ENCODE results near the gene SEPTIN8. TPM values are rescaled to one million over a fixed set of nuclear protein-coding genes. Genes with fewer than 3 reads are reported as not detected.

SEPTIN8 gene
- polyA plus RNA-seq, 1 donor (not counting 4 experiments of a cell fraction or from before 2014, with no cell fraction given): 46.4 TPM

DNA sequence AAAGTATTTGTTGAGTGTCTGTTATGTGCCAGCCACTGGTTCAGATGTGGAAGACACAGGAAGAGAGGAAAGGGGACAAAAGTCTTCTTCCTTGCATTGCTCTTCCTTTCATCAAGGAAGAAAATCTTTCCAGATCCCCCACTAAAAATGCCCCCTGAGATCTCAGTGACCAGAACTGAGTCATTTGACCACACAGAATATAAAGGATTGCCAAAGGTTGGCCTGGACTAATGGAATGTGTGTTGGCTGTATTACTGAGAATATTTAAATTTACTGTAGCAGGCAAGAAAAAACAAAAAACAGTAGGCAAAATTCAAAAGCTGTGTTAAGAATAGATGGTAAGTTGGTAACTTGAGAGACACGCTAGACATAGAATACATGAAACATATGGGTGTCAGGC, 10.0 kb upstream of the SEPTIN8 start:
- no peak for FAIRE-seq
- no peak overlapping the region for H2AFZ ChIP-seq (ENCODE audit: control insufficient read depth, low read length)
- H3K27me3 ChIP-seq (ENCODE audit: control insufficient read depth, extremely low read depth, insufficient read depth, low read length): no peaks in the 10 kb centered on the region
- no peak overlapping the region for H3K4me2 ChIP-seq (ENCODE audit: control insufficient read depth, extremely low read depth, insufficient read depth, low read depth, low read length)
- no peak overlapping the region for H3K27ac ChIP-seq (ENCODE audit: control insufficient read depth, insufficient read depth, low read length)
- no peak for DNase-seq (ENCODE audit: low read depth, low spot score)
- no peak overlapping the region for H3K9ac ChIP-seq (ENCODE audit: control insufficient read depth, extremely low read depth, insufficient read depth, low read length)
- H3K4me1 ChIP-seq (ENCODE audit: control insufficient read depth, extremely low read depth, insufficient read depth, low read length): peaks cover 13% of the 10 kb centered on the region
- no peaks in the 10 kb centered on the region for H3K9me3 ChIP-seq (ENCODE audit: control insufficient read depth, low read depth, low read length)
- no peaks in the 10 kb centered on the region for H4K20me1 ChIP-seq (ENCODE audit: control insufficient read depth, extremely low read depth, insufficient read depth, low read length)
- no peaks in the 10 kb centered on the region for H3K79me2 ChIP-seq (ENCODE audit: control insufficient read depth, insufficient read depth, low read length)
- H3K9me1 ChIP-seq (ENCODE audit: control insufficient read depth, extremely low read depth, insufficient read depth, low read length): no peaks in the 10 kb centered on the region
- no peaks in the 10 kb centered on the region for H3K36me3 ChIP-seq (ENCODE audit: control insufficient read depth in 2 of 2, extremely low read depth in 1 of 2, insufficient read depth in 2 of 2, low read length in 2 of 2)
- H3K4me3 ChIP-seq (ENCODE audit: control insufficient read depth in 2 of 3, extremely low read depth in 1 of 3, insufficient read depth in 2 of 3, low read depth in 1 of 3, low read length in 3 of 3): no peak overlapping the region
- dilution Hi-C loops (cut with MboI; ENCODE audit: extremely low pct_ligation_motif_present, low sequenced_read_pairs): no loop called here
- TF ChIP-seq EZH2 (IDR thresholded peaks at IDR 0.05; ENCODE audit: low read length): no peak
- TF ChIP-seq, protein P1, sequence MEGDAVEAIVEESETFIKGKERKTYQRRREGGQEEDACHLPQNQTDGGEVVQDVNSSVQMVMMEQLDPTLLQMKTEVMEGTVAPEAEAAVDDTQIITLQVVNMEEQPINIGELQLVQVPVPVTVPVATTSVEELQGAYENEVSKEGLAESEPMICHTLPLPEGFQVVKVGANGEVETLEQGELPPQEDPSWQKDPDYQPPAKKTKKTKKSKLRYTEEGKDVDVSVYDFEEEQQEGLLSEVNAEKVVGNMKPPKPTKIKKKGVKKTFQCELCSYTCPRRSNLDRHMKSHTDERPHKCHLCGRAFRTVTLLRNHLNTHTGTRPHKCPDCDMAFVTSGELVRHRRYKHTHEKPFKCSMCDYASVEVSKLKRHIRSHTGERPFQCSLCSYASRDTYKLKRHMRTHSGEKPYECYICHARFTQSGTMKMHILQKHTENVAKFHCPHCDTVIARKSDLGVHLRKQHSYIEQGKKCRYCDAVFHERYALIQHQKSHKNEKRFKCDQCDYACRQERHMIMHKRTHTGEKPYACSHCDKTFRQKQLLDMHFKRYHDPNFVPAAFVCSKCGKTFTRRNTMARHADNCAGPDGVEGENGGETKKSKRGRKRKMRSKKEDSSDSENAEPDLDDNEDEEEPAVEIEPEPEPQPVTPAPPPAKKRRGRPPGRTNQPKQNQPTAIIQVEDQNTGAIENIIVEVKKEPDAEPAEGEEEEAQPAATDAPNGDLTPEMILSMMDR (optimal IDR thresholded peaks at IDR 0.05 in 1 of 3, IDR thresholded peaks at IDR 0.05 in 1 of 3, conservative IDR thresholded peaks at IDR 0.05 in 1 of 3; ENCODE audit: extremely low read depth in 1 of 3, insufficient read depth in 2 of 3, low read length in 3 of 3): no peak

DNA sequence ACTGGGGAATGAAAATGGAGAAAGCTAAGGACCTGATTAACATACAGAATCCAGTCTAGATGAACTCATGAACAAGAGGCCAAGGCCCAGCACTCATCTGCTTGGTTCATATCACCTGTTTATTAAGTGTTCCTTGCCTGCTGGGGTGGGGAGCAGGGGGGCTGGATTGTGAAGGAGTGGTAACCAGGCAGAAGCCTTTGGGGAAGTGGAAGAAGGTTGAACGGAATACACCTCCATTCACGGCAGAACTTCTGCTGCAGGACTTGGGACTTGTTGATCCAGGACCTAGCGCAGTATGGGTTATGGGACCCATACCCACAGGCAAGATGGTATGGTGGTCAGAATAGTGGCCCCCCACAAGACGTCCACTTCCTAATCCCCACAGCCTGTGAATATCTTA, 8.8 kb upstream of the SEPTIN8 start:
- Histone ChIP-seq H3K4me1 (ENCODE audit: control insufficient read depth, extremely low read depth, insufficient read depth, low read length) (peaks cover 16% of the 10 kb centered on the region), H3K9me1 (ENCODE audit: control insufficient read depth, extremely low read depth, insufficient read depth, low read length) (no peaks in the 10 kb centered on the region), H3K36me3 (ENCODE audit: control insufficient read depth in 2 of 2, extremely low read depth in 1 of 2, insufficient read depth in 2 of 2, low read length in 2 of 2) (no peaks in the 10 kb centered on the region), H3K4me3 (ENCODE audit: control insufficient read depth in 2 of 3, extremely low read depth in 1 of 3, insufficient read depth in 2 of 3, low read depth in 1 of 3, low read length in 3 of 3) (no peak overlapping the region), H3K27me3 (ENCODE audit: control insufficient read depth, extremely low read depth, insufficient read depth, low read length) (no peaks in the 10 kb centered on the region), H3K79me2 (ENCODE audit: control insufficient read depth, insufficient read depth, low read length) (no peaks in the 10 kb centered on the region), H2AFZ (ENCODE audit: control insufficient read depth, low read length) (no peak overlapping the region), H3K9me3 (ENCODE audit: control insufficient read depth, low read depth, low read length) (no peaks in the 10 kb centered on the region), H3K27ac (ENCODE audit: control insufficient read depth, insufficient read depth, low read length) (no peak overlapping the region), H4K20me1 (ENCODE audit: control insufficient read depth, extremely low read depth, insufficient read depth, low read length) (no peaks in the 10 kb centered on the region), H3K9ac (ENCODE audit: control insufficient read depth, extremely low read depth, insufficient read depth, low read length) (no peak overlapping the region), H3K4me2 (ENCODE audit: control insufficient read depth, extremely low read depth, insufficient read depth, low read depth, low read length) (no peak overlapping the region)
- dilution Hi-C loops (cut with MboI; ENCODE audit: extremely low pct_ligation_motif_present, low sequenced_read_pairs): no loop called here
- DNase-seq (ENCODE audit: low read depth, low spot score) (no peak), FAIRE-seq (no peak)
- no peak for TF ChIP-seq EZH2 (IDR thresholded peaks at IDR 0.05; ENCODE audit: low read length)
- TF ChIP-seq, protein P1 (optimal IDR thresholded peaks at IDR 0.05 in 1 of 3, IDR thresholded peaks at IDR 0.05 in 1 of 3, conservative IDR thresholded peaks at IDR 0.05 in 1 of 3; ENCODE audit: extremely low read depth in 1 of 3, insufficient read depth in 2 of 3, low read length in 3 of 3): no peak
